Measurements from ENCODE around the gene MANEA. TPM values are rescaled to one million over a fixed set of nuclear protein-coding genes. Genes with fewer than 3 reads are reported as not detected.
A peak's percentile ranks its signal among the peaks of the same experiment; 100 is the strongest.
"Not testable (repeated sequence)": the region's sequence is repeated elsewhere in the genome, so short reads cannot be mapped to it uniquely, and the experiment has no call there.

The MANEA gene
- polyA plus RNA-seq (2013, experiment 1 of 2; ENCODE audit: insufficient read length): 10.0 TPM
- 10.3 TPM for polyA plus RNA-seq (2013, experiment 2 of 2; ENCODE audit: insufficient read length)

GRCh38 chr6:95577304-95578105, at the start of gene MANEA:
Gene MANEA (plus strand): TSS chr6:95577535. CDS start chr6:95586440, 8,905 bp downstream.
- peak; percentile 84 for DNase-seq

GRCh38 chr6:95529762-95530161, 47.6 kb upstream of the MANEA start:
- DNase-seq: no peak

- DNase-seq: no peak
Measured at GRCh38 chr6:95530176-95530819, 47.0 kb upstream of the MANEA start.

- DNase-seq: no peak
Measured at GRCh38 chr6:95543798-95544197, 33.5 kb upstream of the MANEA start.

- no peak for DNase-seq
Measured at GRCh38 chr6:95544517-95545225, 32.7 kb upstream of the MANEA start.

GRCh38 chr6:95545226-95545625, 32.1 kb upstream of the MANEA start:
- no peak for DNase-seq

- DNase-seq: no peak
Measured at GRCh38 chr6:95545686-95546085, 31.6 kb upstream of the MANEA start.

GRCh38 chr6:95546148-95546547, 31.2 kb upstream of the MANEA start:
- no peak for DNase-seq

- no peak for DNase-seq
Measured at GRCh38 chr6:95547043-95547442, 30.3 kb upstream of the MANEA start.

- DNase-seq: no peak
Measured at GRCh38 chr6:95548188-95548786, 29.0 kb upstream of the MANEA start.

- DNase-seq: no peak
Measured at GRCh38 chr6:95551678-95552324, 25.5 kb upstream of the MANEA start.

- no peak for DNase-seq
Measured at GRCh38 chr6:95553880-95554279, 23.5 kb upstream of the MANEA start.

GRCh38 chr6:95560956-95561355, 16.4 kb upstream of the MANEA start:
- not testable (repeated sequence) for DNase-seq

GRCh38 chr6:95569560-95569959, 7.8 kb upstream of the MANEA start:
- DNase-seq: no peak

- no peak for DNase-seq
Measured at GRCh38 chr6:95572098-95572497, 5.2 kb upstream of the MANEA start.

GRCh38 chr6:95574811-95575210, 2.5 kb upstream of the MANEA start:
- DNase-seq: no peak

GRCh38 chr6:95576218-95576997, 927 bp upstream of the MANEA start:
- peak; percentile 1 for DNase-seq

- DNase-seq: no peak
Measured at GRCh38 chr6:95576998-95577303, 384 bp upstream of the MANEA start.

GRCh38 chr6:95578106-95578410, 723 bp downstream of the MANEA start:
- no peak for DNase-seq

GRCh38 chr6:95581073-95581472, 3.7 kb downstream of the MANEA start:
- no peak for DNase-seq

- DNase-seq: not testable (repeated sequence)
Measured at GRCh38 chr6:95584226-95584625, 6.9 kb downstream of the MANEA start.

- DNase-seq: no peak
Measured at GRCh38 chr6:95587989-95588388, 10.7 kb downstream of the MANEA start.

All from fibroblast of skin of back (primary cell).